ENCODE data around the gene DYNC1I2. TPM values are rescaled to one million over a fixed set of nuclear protein-coding genes. Genes with fewer than 3 reads are reported as not detected.

Gene DYNC1I2
- total and polyA plus RNA-seq, 10 donors = 37.8 to 86.0 (median 67.3) TPM

DNA sequence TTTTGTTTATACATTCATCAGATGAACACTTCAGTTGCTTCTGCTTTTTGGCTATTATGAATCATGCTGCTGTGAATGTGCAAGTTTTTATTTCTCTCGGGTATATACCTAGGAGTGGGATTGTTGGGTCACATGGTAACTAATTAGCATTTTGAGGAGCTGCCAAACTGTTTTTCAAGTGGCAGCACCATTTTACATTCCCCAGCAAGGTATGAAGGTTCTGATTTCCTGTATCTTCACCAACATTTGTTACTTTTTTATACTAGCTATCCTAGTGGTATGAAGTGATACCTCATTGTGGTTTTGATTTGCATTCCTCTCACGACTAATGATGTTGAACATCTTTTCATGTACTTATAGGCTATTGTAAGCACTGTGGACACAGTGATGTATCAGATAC is 53.9 kb downstream of the DYNC1I2 start:
- no peaks in the 10 kb centered on the region for H3K27me3 ChIP-seq (replicated peaks in 1 of 7)
- peaks cover 0 to 100% (median 44%) of the 10 kb centered on the region in 6 donors for H3K36me3 ChIP-seq
- no peak overlapping the region for H3K4me3 ChIP-seq

DNA sequence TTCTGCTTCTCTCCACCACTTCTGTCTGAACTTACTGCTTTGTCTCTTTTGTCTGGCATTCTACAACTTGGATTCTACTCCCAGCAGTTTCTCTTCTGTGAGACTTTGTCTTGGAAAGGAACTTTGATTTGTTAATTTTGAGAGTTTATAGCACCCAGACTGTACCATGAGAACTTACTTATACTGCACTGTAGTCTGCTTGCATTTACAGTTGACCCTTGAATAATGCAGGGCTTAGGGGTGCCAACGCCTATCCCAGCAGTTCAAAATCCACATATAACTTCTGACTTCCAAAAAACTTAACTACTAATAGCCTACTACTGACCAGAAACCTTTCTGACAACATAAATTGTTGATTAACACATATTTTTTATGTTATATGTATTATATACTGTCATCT is 55.5 kb downstream of the DYNC1I2 start:
- H3K4me1 ChIP-seq = peaks cover 0 to 24% (median 0%) of the 10 kb centered on the region in 6 donors
- 91 to 98% (median 96%) methylated on average over 1 of the region's 1 CpG for WGBS, 5 donors
- no peak overlapping the region for H3K4me3 ChIP-seq

More for the DNA sequence above, 53.9 kb downstream of the DYNC1I2 start:
- DNase-seq = no peak
- intact Hi-C loops (cut with DNase I; ENCODE audit: low total_unique reads) = no loop called here
- Histone ChIP-seq H3K4me1 (peaks cover 0 to 24% (median 0%) of the 10 kb centered on the region in 6 donors), H3K27ac (no peak overlapping the region), H3K9me3 (no peaks in the 10 kb centered on the region)
- 47 to 66% (median 61%) methylated on average over 2 of the region's 2 CpGs for WGBS, 5 donors
- TF ChIP-seq POLR2A (IDR thresholded peaks at IDR 0.05) = no peak
- TF ChIP-seq, protein P1, sequence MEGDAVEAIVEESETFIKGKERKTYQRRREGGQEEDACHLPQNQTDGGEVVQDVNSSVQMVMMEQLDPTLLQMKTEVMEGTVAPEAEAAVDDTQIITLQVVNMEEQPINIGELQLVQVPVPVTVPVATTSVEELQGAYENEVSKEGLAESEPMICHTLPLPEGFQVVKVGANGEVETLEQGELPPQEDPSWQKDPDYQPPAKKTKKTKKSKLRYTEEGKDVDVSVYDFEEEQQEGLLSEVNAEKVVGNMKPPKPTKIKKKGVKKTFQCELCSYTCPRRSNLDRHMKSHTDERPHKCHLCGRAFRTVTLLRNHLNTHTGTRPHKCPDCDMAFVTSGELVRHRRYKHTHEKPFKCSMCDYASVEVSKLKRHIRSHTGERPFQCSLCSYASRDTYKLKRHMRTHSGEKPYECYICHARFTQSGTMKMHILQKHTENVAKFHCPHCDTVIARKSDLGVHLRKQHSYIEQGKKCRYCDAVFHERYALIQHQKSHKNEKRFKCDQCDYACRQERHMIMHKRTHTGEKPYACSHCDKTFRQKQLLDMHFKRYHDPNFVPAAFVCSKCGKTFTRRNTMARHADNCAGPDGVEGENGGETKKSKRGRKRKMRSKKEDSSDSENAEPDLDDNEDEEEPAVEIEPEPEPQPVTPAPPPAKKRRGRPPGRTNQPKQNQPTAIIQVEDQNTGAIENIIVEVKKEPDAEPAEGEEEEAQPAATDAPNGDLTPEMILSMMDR (IDR thresholded peaks at IDR 0.05 in 8 of 11, conservative IDR thresholded peaks at IDR 0.05 in 3 of 11) = no peak
- TF ChIP-seq POLR2AphosphoS5 (IDR thresholded peaks at IDR 0.05) = no peak

DNA sequence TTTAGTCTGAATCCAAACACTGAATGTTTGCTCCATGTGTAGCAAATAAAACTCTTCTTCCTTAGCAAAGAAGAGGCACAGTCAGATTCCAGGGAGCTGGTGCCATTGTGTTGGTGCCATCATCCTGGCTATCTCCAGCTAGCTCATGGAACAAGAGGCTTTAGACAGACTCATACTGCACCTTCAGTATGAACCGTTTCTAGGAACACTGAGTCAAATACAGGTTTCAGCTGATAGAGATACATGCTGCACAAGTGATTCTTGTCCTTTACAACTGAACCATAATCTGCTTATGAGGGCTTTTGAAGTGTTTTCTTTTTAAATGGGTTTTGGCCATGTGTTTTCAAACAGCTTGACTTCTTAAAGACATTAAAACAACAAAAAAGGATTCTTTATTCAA is 57.9 kb downstream of the DYNC1I2 start:
- 74 to 100% (median 90%) methylated on average over 1 of the region's 1 CpG for WGBS, 5 donors
- Histone ChIP-seq H3K4me3 (no peak overlapping the region), H3K27ac (no peak overlapping the region), H3K9me3 (no peaks in the 10 kb centered on the region), H3K36me3 (peaks cover 0 to 98% (median 53%) of the 10 kb centered on the region in 6 donors), H3K4me1 (peaks cover 0 to 24% (median 0%) of the 10 kb centered on the region in 6 donors), H3K27me3 (replicated peaks in 1 of 7) (no peaks in the 10 kb centered on the region)
- no peak for DNase-seq
- TF ChIP-seq POLR2A (IDR thresholded peaks at IDR 0.05) (no peak), POLR2AphosphoS5 (IDR thresholded peaks at IDR 0.05) (no peak)
- TF ChIP-seq, protein P1 (IDR thresholded peaks at IDR 0.05 in 8 of 11, conservative IDR thresholded peaks at IDR 0.05 in 3 of 11) = no peak
- intact Hi-C loops (cut with DNase I; ENCODE audit: low total_unique reads) = no loop called here

More for the DNA sequence above, 55.5 kb downstream of the DYNC1I2 start:
- no peaks in the 10 kb centered on the region for H3K9me3 ChIP-seq
- no peak for TF ChIP-seq POLR2A (IDR thresholded peaks at IDR 0.05)
- TF ChIP-seq, protein P1 (IDR thresholded peaks at IDR 0.05 in 8 of 11, conservative IDR thresholded peaks at IDR 0.05 in 3 of 11) = no peak
- TF ChIP-seq POLR2AphosphoS5 (IDR thresholded peaks at IDR 0.05) = no peak
- H3K27ac ChIP-seq = no peak overlapping the region
- intact Hi-C loops (cut with DNase I; ENCODE audit: low total_unique reads) = no loop called here
- no peaks in the 10 kb centered on the region for H3K27me3 ChIP-seq (replicated peaks in 1 of 7)
- peaks cover 0 to 100% (median 46%) of the 10 kb centered on the region in 6 donors for H3K36me3 ChIP-seq
- no peak for DNase-seq

DNA sequence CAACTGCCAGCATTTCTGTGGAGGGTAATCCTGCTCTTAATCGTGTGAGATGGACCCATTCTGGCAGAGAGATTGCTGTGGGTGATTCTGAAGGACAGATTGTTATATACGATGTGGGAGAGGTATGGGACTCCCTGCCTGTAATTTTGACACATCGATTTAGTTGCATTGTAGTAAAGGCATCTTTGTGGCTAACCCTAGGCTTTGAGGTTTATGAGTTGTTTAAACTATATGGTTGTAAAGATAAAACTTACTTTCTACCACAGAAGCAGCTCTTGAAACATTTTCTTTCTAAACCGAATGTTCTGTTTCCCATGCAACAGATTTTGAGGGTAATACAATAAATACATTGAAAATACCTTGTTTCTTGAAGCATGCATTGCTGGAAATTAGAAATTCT is 58.5 kb downstream of the DYNC1I2 start:
- no peak for DNase-seq

More for the DNA sequence above, 58.5 kb downstream of the DYNC1I2 start:
- WGBS, 5 donors = 89 to 92% (median 91%) methylated on average over 4 of the region's 4 CpGs
- H3K36me3 ChIP-seq = peaks cover 0 to 98% (median 56%) of the 10 kb centered on the region in 6 donors
- no peaks in the 10 kb centered on the region for H3K9me3 ChIP-seq
- TF ChIP-seq POLR2AphosphoS5 (IDR thresholded peaks at IDR 0.05) (no peak), POLR2A (IDR thresholded peaks at IDR 0.05) (no peak)
- TF ChIP-seq, protein P1 (IDR thresholded peaks at IDR 0.05 in 8 of 11, conservative IDR thresholded peaks at IDR 0.05 in 3 of 11) = no peak
- peaks cover 0 to 22% (median 0%) of the 10 kb centered on the region in 6 donors for H3K4me1 ChIP-seq
- H3K4me3 ChIP-seq = no peak overlapping the region
- no peak overlapping the region for H3K27ac ChIP-seq
- H3K27me3 ChIP-seq (replicated peaks in 1 of 7) = no peaks in the 10 kb centered on the region
- intact Hi-C loops (cut with DNase I; ENCODE audit: low total_unique reads) = no loop called here
